Ascending aorta (tissue), 2 donors: ENCODE data around the gene CEP55. TPM values are rescaled to one million over a fixed set of nuclear protein-coding genes. Genes with fewer than 3 reads are reported as not detected.

Experiments
- DNase-seq, 2 donors: peaks; one replicate each; pipeline ENCODE4 v3.0.0-alpha.2; 2019; ENCODE audit warnings: low spot score in 2 of 2
- H3K27ac ChIP-seq, 2 donors: fragments of 200-600 bp; sonication (generic); one replicate each; pipeline ENCODE4 v1.5.1; 2016 to 2017; ENCODE audit warnings: mild to moderate bottlenecking in 1 of 2
- H3K27me3 ChIP-seq: fragments of 200-600 bp; sonication (generic); one replicate; pipeline ENCODE4 v1.5.1; 2017
- H3K36me3 ChIP-seq, 2 donors: fragments of 200-600 bp; sonication (generic); one replicate each; pipeline ENCODE4 v1.5.1; 2016
- H3K4me1 ChIP-seq, 2 donors: fragments of 200-600 bp; sonication (generic); one replicate each; pipeline ENCODE4 v1.5.1; 2016 to 2017; ENCODE audit warnings: mild to moderate bottlenecking in 1 of 2
- H3K4me3 ChIP-seq, 2 donors: fragments of 200-600 bp; sonication (generic); one replicate each; pipeline ENCODE4 v1.5.1; 2016 to 2017; ENCODE audit warnings: mild to moderate bottlenecking in 1 of 2
- H3K9me3 ChIP-seq, 2 donors: fragments of 200-600 bp; sonication (generic); one replicate each; pipeline ENCODE4 v1.5.1; 2016
- intact Hi-C: fragments of 100-400 bp; cut with DNase I; formaldehyde crosslinking; loops from one replicate; pipeline ENCODE4 v1.15.1; 2023
- total RNA-seq: library from RNA; depleted of rRNA; stranded (reverse); fragments of >200 nt; gene quantifications from one replicate; pipeline ENCODE4 v1.1.0, GENCODE V29; 2016
- TF ChIP-seq, protein P1 (sequence below), 3 experiments: fragments of 200-600 bp in 2 of 3; fragments of 450-650 bp in 1 of 3; sonication (generic) in 2 of 3; IDR thresholded peaks; one replicate each; pipeline ENCODE4 v1.5.1; 2016 to 2019; ENCODE audit warnings: antibody characterized with exemption in 3 of 3, mild to moderate bottlenecking in 1 of 3, moderate library complexity in 1 of 3

The CEP55 gene
- total RNA-seq, 1 donor from 2014 or later: not detected

DNA sequence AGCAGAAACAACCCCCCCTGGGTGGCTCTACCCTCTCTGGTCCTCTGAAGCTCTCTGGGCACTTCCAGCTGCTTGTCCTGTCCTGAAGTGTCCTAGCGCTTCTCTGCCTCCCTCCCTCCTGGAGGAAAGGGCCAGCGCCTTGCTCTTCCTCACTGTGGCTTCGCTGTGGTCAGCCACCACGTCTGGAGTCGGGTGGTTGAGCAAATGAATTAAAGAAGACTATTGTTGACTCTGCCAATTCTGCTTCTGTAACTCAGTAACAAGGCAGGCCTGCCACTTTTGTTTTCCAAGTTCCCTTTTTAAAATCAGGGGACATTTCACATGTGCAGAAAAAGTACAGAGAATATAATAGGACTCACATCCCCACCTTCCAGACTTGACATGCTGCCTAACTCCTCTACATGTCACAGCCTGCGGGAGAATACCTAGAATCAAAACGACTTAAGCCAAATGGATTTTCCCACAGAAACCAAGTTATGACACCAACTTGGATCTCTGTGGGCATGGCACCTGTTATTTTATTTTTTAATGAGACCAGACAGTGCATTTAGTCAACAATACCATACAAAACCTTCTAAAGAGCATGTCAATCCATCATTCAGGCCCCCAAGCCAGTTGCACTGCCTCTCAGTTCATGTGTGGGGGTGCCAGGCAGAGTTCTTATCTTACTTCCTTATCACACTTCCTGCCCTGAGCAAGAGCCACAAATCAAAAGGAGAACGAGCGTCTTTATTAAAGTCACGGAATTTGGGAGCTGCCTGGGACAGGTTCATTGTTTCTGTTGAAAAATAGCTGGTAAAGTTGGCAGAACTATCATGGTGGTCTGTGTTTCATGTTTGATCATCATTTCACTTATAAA is 76.9 kb downstream of the CEP55 start:
- no peaks in the 10 kb centered on the region for H3K36me3 ChIP-seq
- DNase-seq: peak in 1 of 2 donors; percentile 27
- H3K27me3 ChIP-seq: no peaks in the 10 kb centered on the region
- intact Hi-C loops: no loop called here
- no peaks in the 10 kb centered on the region for H3K9me3 ChIP-seq
- TF ChIP-seq, protein P1, sequence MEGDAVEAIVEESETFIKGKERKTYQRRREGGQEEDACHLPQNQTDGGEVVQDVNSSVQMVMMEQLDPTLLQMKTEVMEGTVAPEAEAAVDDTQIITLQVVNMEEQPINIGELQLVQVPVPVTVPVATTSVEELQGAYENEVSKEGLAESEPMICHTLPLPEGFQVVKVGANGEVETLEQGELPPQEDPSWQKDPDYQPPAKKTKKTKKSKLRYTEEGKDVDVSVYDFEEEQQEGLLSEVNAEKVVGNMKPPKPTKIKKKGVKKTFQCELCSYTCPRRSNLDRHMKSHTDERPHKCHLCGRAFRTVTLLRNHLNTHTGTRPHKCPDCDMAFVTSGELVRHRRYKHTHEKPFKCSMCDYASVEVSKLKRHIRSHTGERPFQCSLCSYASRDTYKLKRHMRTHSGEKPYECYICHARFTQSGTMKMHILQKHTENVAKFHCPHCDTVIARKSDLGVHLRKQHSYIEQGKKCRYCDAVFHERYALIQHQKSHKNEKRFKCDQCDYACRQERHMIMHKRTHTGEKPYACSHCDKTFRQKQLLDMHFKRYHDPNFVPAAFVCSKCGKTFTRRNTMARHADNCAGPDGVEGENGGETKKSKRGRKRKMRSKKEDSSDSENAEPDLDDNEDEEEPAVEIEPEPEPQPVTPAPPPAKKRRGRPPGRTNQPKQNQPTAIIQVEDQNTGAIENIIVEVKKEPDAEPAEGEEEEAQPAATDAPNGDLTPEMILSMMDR (IDR thresholded peaks at IDR 0.05): no peak
- H3K4me3 ChIP-seq: no peak overlapping the region
- no peaks in the 10 kb centered on the region for H3K4me1 ChIP-seq
- no peak overlapping the region for H3K27ac ChIP-seq

DNA sequence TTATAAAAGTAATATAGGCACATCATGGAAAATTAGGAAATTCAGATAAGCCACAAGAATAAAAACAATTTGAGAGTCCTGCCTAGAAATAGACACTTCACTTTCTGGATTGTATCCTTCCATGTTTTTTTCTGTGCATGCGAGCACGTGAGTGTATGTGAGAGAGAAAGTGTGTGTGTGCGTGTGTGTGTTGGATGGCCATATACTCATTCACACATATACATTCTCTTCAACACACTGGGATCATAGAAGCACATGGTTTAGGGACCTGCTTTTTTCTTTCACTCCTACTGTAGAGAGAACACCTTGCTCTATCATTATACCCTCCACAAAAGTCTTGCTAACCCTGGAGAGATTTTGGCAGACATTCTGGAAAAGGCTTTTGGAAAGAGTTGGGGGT is 77.5 kb downstream of the CEP55 start:
- TF ChIP-seq, protein P1 (IDR thresholded peaks at IDR 0.05): no peak
- Histone ChIP-seq H3K4me3 (no peak overlapping the region), H3K27ac (no peak overlapping the region), H3K9me3 (no peaks in the 10 kb centered on the region), H3K4me1 (no peaks in the 10 kb centered on the region), H3K36me3 (no peaks in the 10 kb centered on the region), H3K27me3 (no peaks in the 10 kb centered on the region)
- intact Hi-C loops: no loop called here
- no peak for DNase-seq

DNA sequence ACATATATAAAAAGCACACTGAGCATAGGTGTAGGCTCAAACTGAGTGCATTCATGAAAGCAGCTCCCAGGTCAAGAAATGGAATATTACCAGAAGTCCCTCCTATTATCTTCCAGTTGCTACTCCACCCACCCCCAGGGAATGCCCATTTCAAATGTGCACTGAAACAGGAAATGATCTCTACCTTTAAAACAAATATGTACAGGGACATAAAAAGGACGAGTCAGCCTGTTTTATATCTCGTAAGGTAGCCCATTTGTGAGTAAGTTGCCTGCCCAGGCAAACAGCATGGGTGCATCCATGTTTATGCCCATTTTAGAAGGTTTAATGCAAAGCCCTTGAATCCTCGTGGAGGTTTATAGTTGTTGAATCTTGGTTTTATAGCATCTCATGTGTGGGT is 80.5 kb downstream of the CEP55 start:
- H3K36me3 ChIP-seq: no peaks in the 10 kb centered on the region
- intact Hi-C loops: no loop called here
- H3K4me3 ChIP-seq: no peak overlapping the region
- no peaks in the 10 kb centered on the region for H3K27me3 ChIP-seq
- TF ChIP-seq, protein P1 (IDR thresholded peaks at IDR 0.05): no peak
- no peaks in the 10 kb centered on the region for H3K9me3 ChIP-seq
- no peak for DNase-seq
- no peak overlapping the region for H3K27ac ChIP-seq
- no peaks in the 10 kb centered on the region for H3K4me1 ChIP-seq

DNA sequence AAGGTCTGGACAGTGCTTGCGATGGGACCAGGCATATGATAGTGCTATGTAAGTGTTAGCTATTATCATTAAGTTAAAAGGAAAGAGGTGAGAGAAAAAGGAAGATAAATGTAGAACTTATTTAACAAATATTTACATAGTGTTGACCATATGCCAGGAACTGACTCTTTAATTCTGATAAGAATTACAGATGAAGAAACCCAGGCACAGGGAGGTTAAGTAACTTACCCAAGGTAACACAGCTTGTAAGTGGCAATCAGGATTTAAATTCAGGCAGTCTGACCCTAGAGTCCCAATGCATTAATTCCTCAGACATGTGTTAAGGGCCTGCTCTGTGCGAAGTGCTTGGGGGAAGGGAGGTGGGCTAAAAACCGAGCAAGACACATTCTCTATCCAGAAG is 81.2 kb downstream of the CEP55 start:
- no peak overlapping the region for H3K27ac ChIP-seq
- no peaks in the 10 kb centered on the region for H3K9me3 ChIP-seq
- H3K4me1 ChIP-seq: no peaks in the 10 kb centered on the region
- TF ChIP-seq, protein P1 (IDR thresholded peaks at IDR 0.05): no peak
- no peak overlapping the region for H3K4me3 ChIP-seq
- intact Hi-C loops: no loop called here
- no peaks in the 10 kb centered on the region for H3K27me3 ChIP-seq
- no peak for DNase-seq
- no peaks in the 10 kb centered on the region for H3K36me3 ChIP-seq

Other genes with a start within 250 kb of the CEP55 start
- gene MYOF, start 14.3 kb upstream of the CEP55 start, total RNA-seq: 68.2 TPM
- not detected for gene FFAR4, start 70.1 kb downstream of the CEP55 start, total RNA-seq
- 58.0 TPM for gene RBP4, start 104.6 kb downstream of the CEP55 start, total RNA-seq
- not detected for gene PDE6C, start 115.9 kb downstream of the CEP55 start, total RNA-seq
- gene FRA10AC1, start 206.0 kb downstream of the CEP55 start, total RNA-seq: 1.7 TPM